HEK293 (cell line): Measurements from ENCODE around the gene KANTR.
A peak's percentile ranks its signal among the peaks of the same experiment; 100 is the strongest.

Source experiments
- KLF16 ChIP-seq: fragments of 450-650 bp; formaldehyde crosslinking; IDR thresholded peaks from 2 replicates; pipeline ENCODE4 v1.5.1; 2017; ENCODE audit warnings: missing biosample characterization, missing genetic modification characterization
- KLF9 ChIP-seq: fragments of 450-650 bp; formaldehyde crosslinking; IDR thresholded peaks from 2 replicates; pipeline ENCODE4 v1.5.1; 2016; ENCODE audit warnings: missing biosample characterization, missing genetic modification characterization, low read depth
- RBAK ChIP-seq: fragments of 450-650 bp; formaldehyde crosslinking; IDR thresholded peaks from 2 replicates; pipeline ENCODE4 v1.5.1; 2016; ENCODE audit warnings: missing biosample characterization, missing genetic modification characterization
- SCRT1 ChIP-seq: fragments of 450-650 bp; formaldehyde crosslinking; IDR thresholded peaks from 2 replicates; pipeline ENCODE4 v1.5.1; 2016; ENCODE audit warnings: missing biosample characterization, missing genetic modification characterization, borderline replicate concordance
- SP7 ChIP-seq: fragments of 450-650 bp; formaldehyde crosslinking; IDR thresholded peaks from 2 replicates; pipeline ENCODE4 v1.5.1; 2016; ENCODE audit warnings: missing biosample characterization, missing genetic modification characterization
- TCF7L2 ChIP-seq: IDR thresholded peaks from 2 replicates; pipeline ENCODE4 v1.6.1; 2011; ENCODE audit warnings: low read depth, mild to moderate bottlenecking, inconsistent platforms, low read length, moderate library complexity, borderline replicate concordance
- TRIM28 ChIP-seq: IDR thresholded peaks from 2 replicates; pipeline ENCODE4 v1.6.1; 2011; ENCODE audit warnings: low read length, control low read depth, borderline replicate concordance
- ZBTB48 ChIP-seq: fragments of 450-650 bp; formaldehyde crosslinking; IDR thresholded peaks from 2 replicates; pipeline ENCODE4 v1.5.1; 2016; ENCODE audit warnings: missing biosample characterization, missing genetic modification characterization
- ZIC2 ChIP-seq: fragments of 450-650 bp; formaldehyde crosslinking; IDR thresholded peaks from 2 replicates; pipeline ENCODE4 v1.5.1; 2016; ENCODE audit warnings: missing biosample characterization, missing genetic modification characterization
- ZNF2 ChIP-seq: fragments of 450-650 bp; formaldehyde crosslinking; IDR thresholded peaks from 2 replicates; pipeline ENCODE4 v1.5.1; 2016; ENCODE audit warnings: missing biosample characterization, missing genetic modification characterization
- ZNF311 ChIP-seq: fragments of 450-650 bp; formaldehyde crosslinking; IDR thresholded peaks from 2 replicates; pipeline ENCODE4 v1.5.1; 2017; ENCODE audit warnings: missing biosample characterization, missing genetic modification characterization, borderline replicate concordance
- ZNF341 ChIP-seq: fragments of 450-650 bp; formaldehyde crosslinking; IDR thresholded peaks from 2 replicates; pipeline ENCODE4; 2016; ENCODE audit warnings: low read depth, missing biosample characterization, missing genetic modification characterization
- ZNF354C ChIP-seq: fragments of 450-650 bp; formaldehyde crosslinking; IDR thresholded peaks from 2 replicates; pipeline ENCODE4 v1.5.1; 2016; ENCODE audit warnings: missing biosample characterization, missing genetic modification characterization, low read depth, borderline replicate concordance
- ZNF366 ChIP-seq: fragments of 450-650 bp; formaldehyde crosslinking; conservative IDR thresholded peaks from 2 replicates; pipeline ENCODE4 v1.5.1; 2016; ENCODE audit warnings: missing biosample characterization, missing genetic modification characterization
- ZNF501 ChIP-seq: fragments of 450-650 bp; formaldehyde crosslinking; IDR thresholded peaks from 2 replicates; pipeline ENCODE4 v1.5.1; 2016; ENCODE audit warnings: missing biosample characterization, missing genetic modification characterization
- ZNF514 ChIP-seq: fragments of 450-650 bp; formaldehyde crosslinking; IDR thresholded peaks from 2 replicates; pipeline ENCODE4 v1.5.1; 2016; ENCODE audit warnings: missing biosample characterization, missing genetic modification characterization
- ZNF544 ChIP-seq: fragments of 450-650 bp; formaldehyde crosslinking; IDR thresholded peaks from 2 replicates; pipeline ENCODE4 v1.5.0; 2017; ENCODE audit warnings: missing biosample characterization, missing genetic modification characterization
- ZNF830 ChIP-seq: fragments of 450-650 bp; IDR thresholded peaks from 2 replicates; pipeline ENCODE4 v1.5.0; 2018; ENCODE audit warnings: missing biosample characterization, missing genetic modification characterization, low read depth, mild to moderate bottlenecking, moderate library complexity
- ZSCAN16 ChIP-seq: fragments of 450-650 bp; formaldehyde crosslinking; IDR thresholded peaks from 2 replicates; pipeline ENCODE4 v1.5.1; 2016; ENCODE audit warnings: missing biosample characterization, missing genetic modification characterization
- TF ChIP-seq, protein P1 (sequence below): fragments of 450-650 bp; IDR thresholded peaks from 2 replicates; pipeline ENCODE4 v1.5.1; 2018; ENCODE audit warnings: missing biosample characterization, mild to moderate bottlenecking, missing genetic modification characterization
- TF ChIP-seq, protein P2 (sequence below): fragments of 450-650 bp; formaldehyde crosslinking; IDR thresholded peaks from 2 replicates; pipeline ENCODE4 v1.5.1; 2016; ENCODE audit warnings: missing biosample characterization, missing genetic modification characterization
- TF ChIP-seq, protein P3 (sequence below): fragments of 450-650 bp; formaldehyde crosslinking; IDR thresholded peaks from 2 replicates; pipeline ENCODE4 v1.5.1; 2016; ENCODE audit warnings: missing biosample characterization, missing genetic modification characterization
- TF ChIP-seq, protein P4 (sequence below): fragments of 450-650 bp; formaldehyde crosslinking; IDR thresholded peaks from 2 replicates; pipeline ENCODE4 v1.5.1; 2017; ENCODE audit warnings: missing biosample characterization, mild to moderate bottlenecking, missing genetic modification characterization, moderate library complexity
- TF ChIP-seq, protein P5 (sequence below): fragments of 450-650 bp; formaldehyde crosslinking; IDR thresholded peaks from 2 replicates; pipeline ENCODE4 v1.5.1; 2016; ENCODE audit warnings: missing biosample characterization, missing genetic modification characterization, low read depth
- TF ChIP-seq, protein P6 (sequence below): sonication (generic); formaldehyde crosslinking; IDR thresholded peaks from 2 replicates; pipeline ENCODE4 v1.8.1; 2022; ENCODE audit warnings: mild to moderate bottlenecking, moderate library complexity, missing genetic modification reagents

KANTR gene

DNA sequence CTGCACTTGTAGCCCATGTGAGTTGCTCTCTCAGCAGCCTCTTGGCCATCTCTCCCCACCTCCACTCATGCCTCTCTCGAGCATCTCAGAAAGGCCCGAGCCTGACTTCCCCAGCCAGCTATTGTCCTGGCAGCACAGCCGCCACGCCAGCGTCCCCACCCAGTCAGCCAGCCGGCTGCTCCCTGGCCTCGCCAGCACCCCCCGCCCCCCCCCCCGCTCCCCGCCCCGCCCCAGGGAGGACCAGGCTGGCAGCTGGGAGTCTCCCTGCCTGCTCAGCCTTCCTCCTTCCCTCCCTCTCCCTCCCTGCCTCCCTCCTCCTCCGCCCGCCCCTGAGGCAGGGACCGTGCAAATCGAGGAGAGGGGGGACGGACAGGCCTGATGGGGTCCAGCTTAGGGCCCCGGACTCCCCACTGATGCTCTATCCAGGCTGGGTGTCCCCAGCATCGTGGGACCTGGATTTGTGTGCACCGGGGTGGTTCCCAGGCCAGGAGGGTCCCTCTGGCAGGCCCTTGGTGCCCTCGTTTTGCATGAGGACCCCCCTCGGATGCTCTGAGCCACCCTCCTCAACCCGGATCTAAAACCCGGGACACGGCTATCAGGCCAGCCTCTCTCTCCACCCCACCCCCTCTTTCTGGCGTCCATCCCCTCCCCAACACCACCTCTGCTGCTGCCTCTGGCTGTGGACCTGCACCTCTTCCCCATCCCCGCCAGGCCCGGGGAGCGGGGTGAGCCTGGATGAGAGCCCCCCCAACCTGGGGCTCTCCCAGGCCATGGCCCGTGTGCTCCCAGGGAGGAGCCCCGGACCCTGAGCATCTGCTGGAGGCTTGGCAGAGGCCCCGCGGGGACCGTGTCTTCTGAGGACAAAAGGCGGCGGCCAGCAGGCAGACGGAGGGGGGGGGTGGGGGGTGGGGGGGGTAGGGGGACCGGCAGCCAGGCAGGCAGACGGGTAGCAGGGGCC is 45.5 kb upstream of the KANTR start, which contains the start of gene GPR173 (continued):
- TF ChIP-seq, protein P1, sequence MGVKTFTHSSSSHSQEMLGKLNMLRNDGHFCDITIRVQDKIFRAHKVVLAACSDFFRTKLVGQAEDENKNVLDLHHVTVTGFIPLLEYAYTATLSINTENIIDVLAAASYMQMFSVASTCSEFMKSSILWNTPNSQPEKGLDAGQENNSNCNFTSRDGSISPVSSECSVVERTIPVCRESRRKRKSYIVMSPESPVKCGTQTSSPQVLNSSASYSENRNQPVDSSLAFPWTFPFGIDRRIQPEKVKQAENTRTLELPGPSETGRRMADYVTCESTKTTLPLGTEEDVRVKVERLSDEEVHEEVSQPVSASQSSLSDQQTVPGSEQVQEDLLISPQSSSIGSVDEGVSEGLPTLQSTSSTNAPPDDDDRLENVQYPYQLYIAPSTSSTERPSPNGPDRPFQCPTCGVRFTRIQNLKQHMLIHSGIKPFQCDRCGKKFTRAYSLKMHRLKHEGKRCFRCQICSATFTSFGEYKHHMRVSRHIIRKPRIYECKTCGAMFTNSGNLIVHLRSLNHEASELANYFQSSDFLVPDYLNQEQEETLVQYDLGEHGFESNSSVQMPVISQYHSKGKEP (tag by site-specific recombination): no peak
- TF ChIP-seq KLF16 (tag by site-specific recombination) (peak; percentile 75), ZBTB48 (tag by site-specific recombination) (no peak), TCF7L2 (no peak), ZSCAN16 (no peak), ZNF311 (no peak), ZNF354C (no peak), SP7 (tag by site-specific recombination) (no peak), ZNF341 (tag by site-specific recombination) (no peak; the same call in 1 of the 2 replicates), ZNF514 (no peak), ZNF366 (no peak), SCRT1 (tag by site-specific recombination) (no peak), ZNF544 (tag by site-specific recombination) (no peak), RBAK (no peak), ZNF501 (no peak), KLF9 (tag by site-specific recombination) (0 out of 2 replicates have a peak, but pooled peaks have one; percentile 17), ZIC2 (tag by site-specific recombination) (no peak), ZNF2 (tag by site-specific recombination) (no peak), TRIM28 (no peak), ZNF830 (tag by site-specific recombination) (no peak)
- TF ChIP-seq, protein P2, sequence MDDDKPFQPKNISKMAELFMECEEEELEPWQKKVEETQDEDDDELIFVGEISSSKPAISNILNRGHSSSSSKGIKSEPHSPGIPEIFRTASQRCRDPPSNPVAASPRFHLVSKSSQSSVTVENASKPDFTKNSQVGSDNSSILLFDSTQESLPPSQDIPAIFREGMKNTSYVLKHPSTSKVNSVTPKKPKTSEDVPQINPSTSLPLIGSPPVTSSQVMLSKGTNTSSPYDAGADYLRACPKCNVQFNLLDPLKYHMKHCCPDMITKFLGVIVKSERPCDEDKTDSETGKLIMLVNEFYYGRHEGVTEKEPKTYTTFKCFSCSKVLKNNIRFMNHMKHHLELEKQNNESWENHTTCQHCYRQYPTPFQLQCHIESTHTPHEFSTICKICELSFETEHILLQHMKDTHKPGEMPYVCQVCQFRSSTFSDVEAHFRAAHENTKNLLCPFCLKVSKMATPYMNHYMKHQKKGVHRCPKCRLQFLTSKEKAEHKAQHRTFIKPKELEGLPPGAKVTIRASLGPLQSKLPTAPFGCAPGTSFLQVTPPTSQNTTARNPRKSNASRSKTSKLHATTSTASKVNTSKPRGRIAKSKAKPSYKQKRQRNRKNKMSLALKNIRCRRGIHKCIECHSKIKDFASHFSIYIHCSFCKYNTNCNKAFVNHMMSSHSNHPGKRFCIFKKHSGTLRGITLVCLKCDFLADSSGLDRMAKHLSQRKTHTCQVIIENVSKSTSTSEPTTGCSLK (tag by site-specific recombination): no peak
- TF ChIP-seq, protein P3, sequence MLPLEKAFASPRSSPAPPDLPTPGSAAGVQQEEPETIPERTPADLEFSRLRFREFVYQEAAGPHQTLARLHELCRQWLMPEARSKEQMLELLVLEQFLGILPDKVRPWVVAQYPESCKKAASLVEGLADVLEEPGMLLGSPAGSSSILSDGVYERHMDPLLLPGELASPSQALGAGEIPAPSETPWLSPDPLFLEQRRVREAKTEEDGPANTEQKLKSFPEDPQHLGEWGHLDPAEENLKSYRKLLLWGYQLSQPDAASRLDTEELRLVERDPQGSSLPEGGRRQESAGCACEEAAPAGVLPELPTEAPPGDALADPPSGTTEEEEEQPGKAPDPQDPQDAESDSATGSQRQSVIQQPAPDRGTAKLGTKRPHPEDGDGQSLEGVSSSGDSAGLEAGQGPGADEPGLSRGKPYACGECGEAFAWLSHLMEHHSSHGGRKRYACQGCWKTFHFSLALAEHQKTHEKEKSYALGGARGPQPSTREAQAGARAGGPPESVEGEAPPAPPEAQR (tag by site-specific recombination): no peak
- TF ChIP-seq, protein P4, sequence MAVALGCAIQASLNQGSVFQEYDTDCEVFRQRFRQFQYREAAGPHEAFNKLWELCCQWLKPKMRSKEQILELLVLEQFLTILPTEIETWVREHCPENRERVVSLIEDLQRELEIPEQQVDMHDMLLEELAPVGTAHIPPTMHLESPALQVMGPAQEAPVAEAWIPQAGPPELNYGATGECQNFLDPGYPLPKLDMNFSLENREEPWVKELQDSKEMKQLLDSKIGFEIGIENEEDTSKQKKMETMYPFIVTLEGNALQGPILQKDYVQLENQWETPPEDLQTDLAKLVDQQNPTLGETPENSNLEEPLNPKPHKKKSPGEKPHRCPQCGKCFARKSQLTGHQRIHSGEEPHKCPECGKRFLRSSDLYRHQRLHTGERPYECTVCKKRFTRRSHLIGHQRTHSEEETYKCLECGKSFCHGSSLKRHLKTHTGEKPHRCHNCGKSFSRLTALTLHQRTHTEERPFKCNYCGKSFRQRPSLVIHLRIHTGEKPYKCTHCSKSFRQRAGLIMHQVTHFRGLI: no peak
- TF ChIP-seq, protein P5, sequence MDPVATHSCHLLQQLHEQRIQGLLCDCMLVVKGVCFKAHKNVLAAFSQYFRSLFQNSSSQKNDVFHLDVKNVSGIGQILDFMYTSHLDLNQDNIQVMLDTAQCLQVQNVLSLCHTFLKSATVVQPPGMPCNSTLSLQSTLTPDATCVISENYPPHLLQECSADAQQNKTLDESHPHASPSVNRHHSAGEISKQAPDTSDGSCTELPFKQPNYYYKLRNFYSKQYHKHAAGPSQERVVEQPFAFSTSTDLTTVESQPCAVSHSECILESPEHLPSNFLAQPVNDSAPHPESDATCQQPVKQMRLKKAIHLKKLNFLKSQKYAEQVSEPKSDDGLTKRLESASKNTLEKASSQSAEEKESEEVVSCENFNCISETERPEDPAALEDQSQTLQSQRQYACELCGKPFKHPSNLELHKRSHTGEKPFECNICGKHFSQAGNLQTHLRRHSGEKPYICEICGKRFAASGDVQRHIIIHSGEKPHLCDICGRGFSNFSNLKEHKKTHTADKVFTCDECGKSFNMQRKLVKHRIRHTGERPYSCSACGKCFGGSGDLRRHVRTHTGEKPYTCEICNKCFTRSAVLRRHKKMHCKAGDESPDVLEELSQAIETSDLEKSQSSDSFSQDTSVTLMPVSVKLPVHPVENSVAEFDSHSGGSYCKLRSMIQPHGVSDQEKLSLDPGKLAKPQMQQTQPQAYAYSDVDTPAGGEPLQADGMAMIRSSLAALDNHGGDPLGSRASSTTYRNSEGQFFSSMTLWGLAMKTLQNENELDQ (tag by site-specific recombination): no peak
- TF ChIP-seq, protein P6, sequence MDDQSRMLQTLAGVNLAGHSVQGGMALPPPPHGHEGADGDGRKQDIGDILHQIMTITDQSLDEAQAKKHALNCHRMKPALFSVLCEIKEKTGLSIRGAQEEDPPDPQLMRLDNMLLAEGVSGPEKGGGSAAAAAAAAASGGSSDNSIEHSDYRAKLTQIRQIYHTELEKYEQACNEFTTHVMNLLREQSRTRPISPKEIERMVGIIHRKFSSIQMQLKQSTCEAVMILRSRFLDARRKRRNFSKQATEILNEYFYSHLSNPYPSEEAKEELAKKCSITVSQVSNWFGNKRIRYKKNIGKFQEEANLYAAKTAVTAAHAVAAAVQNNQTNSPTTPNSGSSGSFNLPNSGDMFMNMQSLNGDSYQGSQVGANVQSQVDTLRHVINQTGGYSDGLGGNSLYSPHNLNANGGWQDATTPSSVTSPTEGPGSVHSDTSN: no peak
